ENCODE data around the gene ADAP1.

DNA sequence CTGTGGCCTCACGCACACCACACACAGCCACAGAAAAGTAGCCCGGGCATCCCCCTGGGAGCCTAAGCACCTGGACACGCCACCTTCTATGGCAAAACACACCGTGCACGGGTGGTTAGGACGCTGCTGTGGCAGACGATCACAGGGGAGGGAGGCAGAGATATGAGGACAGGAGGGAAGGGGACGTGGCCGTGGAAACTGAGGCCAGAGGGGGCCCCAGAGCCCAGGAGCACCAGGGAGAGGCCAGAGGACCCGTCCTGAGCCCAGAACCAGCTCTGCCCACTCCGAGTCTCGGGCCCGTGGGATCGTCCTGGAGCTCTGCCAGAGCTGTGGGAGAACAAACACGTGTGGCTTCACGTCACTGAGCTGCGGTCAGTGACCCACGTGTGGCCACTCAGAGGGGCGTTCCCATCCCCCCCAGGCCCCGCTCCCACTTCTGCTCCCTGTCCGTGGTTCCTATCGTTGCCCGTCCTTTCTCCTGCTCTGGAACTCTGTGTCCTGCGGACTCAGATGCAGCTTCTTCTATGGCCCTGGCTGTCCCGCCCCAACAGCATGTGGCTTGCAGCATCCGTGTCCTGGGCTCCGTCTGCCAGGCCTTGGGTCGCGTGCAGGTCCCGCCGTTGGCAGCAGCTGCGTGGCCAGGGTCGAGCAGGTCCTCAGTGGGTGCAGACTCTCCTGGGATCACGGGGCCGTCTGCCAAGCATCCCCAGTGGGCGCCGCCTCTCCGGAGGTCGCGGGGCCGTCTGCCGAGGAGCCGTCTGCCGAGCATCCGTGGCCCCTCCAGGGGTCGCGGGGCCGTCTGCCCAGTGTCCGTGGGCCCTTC is 47.1 kb downstream of the ADAP1 start:
- TF ChIP-seq, protein P1, sequence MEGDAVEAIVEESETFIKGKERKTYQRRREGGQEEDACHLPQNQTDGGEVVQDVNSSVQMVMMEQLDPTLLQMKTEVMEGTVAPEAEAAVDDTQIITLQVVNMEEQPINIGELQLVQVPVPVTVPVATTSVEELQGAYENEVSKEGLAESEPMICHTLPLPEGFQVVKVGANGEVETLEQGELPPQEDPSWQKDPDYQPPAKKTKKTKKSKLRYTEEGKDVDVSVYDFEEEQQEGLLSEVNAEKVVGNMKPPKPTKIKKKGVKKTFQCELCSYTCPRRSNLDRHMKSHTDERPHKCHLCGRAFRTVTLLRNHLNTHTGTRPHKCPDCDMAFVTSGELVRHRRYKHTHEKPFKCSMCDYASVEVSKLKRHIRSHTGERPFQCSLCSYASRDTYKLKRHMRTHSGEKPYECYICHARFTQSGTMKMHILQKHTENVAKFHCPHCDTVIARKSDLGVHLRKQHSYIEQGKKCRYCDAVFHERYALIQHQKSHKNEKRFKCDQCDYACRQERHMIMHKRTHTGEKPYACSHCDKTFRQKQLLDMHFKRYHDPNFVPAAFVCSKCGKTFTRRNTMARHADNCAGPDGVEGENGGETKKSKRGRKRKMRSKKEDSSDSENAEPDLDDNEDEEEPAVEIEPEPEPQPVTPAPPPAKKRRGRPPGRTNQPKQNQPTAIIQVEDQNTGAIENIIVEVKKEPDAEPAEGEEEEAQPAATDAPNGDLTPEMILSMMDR (IDR thresholded peaks at IDR 0.05), result no peak
- TF ChIP-seq POLR2A (IDR thresholded peaks at IDR 0.05) (no peak), EP300 (IDR thresholded peaks at IDR 0.05) (no peak)
